HG03045 (cell line): ENCODE results near the gene HPN.
"Not testable (repeated sequence)": the region's sequence is repeated elsewhere in the genome, so short reads cannot be mapped to it uniquely, and the experiment has no call there.

Experiments
- ATAC-seq: cut with Tn5 transposase; IDR thresholded peaks from one replicate; pipeline ENCODE4 v1.9.1; 2021; ENCODE audit warnings: mild to moderate bottlenecking, moderate library complexity; ENCODE audit not compliant: unreplicated experiment

The HPN gene

DNA sequence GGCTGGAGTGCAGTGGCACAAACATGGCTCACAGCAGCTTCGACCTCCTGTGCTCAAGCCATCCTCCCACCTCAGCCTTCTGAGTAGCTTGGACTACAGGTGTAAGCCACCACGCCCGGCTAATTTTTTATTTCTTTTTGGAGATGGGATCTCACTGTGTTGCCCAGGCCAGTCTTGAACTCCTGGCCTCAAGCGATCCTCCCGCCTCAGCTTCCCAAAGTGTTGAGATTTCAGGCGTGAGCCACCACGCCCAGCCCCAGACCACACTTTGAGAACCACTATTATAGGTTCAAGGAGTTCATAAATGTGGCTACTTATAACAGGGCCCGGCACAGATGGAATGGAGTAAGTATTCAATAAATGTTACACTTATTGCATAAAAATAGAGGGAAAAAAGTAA lies 14.5 kb upstream of the HPN start:
- no peak for ATAC-seq

DNA sequence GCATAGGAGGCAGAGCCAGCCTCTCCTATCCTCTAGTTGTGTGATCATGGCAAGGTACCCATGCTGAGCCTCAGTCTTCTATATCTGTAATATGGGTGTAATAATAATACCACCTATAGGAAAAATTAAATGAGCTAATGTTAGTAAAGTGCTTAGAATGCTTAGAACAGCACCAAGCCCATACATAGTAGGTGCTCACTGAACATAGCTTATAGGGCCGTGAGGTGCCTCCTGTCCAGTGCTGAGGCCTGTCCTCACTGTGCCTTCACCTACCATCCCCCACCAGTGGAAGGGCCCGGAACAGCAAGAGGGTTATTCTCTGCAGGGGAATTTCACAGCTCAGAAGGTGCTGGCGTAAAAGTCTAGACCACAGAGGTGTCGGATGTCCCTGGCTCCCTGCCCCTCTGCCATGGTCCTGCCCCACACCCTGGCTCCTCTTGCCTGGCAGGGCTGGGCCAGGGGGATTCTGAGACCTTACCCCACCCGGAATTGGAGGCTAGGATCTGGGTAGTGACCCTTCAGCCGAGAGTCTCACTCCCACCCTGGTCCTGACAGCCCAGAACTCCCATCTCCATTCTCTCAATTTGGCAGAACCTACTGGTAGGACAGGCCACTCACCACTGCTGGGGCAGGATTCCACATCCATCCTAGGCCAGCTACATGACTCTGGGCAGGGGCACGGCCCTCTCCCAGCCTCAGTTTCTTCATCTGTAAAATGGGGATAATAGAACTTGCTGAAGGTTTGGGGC lies 13.5 kb upstream of the HPN start:
- ATAC-seq: no peak

DNA sequence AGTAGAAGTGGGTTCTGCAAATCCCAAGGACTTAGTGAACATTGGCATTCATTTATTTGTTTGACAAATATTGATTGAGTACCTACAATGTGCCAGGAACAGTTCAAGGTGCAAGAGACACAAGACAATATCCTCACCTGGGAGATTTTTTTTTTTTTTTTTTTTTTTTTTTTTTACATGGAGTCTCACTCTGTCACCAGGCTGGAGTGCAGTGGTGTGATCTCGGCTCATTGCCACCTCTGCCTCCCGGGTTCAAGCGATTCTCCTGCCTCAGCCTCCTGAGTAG lies 13.0 kb upstream of the HPN start:
- not testable (repeated sequence) for ATAC-seq

DNA sequence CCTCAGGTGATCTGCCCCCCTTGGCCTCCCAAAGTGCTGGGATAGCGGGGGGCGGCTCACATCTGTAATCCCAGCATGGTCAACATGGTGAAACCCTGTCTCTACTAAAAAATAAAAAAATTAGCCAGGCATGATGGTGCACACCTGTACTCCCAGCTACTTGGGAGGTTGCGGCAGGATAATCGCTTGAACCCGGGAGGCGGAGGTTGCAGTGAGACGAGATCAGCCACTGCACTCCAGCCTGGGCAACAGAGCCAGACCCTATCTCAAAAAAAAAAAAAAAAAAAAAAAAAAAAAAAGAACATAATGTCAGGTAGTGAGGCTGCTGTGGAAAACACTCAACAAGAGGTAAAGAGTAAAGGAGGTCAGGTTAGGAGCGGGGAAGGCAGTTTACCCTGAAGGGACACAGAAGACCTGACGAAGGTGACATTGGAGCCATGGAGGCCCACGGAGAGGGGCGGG lies 12.2 kb upstream of the HPN start:
- ATAC-seq: not testable (repeated sequence)

DNA sequence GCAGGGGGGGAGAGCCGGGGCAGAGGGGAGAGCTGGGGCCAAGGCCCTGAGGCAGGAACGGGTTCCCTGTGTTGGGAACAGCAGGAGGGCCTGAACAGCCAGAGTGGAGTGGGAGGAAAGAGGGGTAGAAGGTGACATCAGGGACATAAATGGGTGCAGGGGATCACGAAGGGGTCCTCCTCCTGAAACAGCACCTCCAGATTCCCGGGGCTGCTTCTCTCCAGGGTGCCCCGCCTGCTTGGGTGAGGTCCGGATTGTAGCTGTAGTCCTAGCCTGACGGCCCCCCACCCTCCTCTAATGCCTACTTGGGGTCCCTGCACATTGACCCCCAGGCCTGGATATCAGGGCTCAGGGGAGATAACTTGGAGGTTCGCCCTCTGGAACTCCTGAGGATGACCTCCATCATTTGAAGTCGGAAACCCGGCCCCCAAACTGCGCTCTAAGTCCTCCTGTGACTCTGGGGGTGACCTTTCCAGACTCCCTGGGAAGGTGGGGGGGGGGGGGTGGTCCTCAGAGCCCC lies 11.7 kb upstream of the HPN start:
- ATAC-seq: no peak

DNA sequence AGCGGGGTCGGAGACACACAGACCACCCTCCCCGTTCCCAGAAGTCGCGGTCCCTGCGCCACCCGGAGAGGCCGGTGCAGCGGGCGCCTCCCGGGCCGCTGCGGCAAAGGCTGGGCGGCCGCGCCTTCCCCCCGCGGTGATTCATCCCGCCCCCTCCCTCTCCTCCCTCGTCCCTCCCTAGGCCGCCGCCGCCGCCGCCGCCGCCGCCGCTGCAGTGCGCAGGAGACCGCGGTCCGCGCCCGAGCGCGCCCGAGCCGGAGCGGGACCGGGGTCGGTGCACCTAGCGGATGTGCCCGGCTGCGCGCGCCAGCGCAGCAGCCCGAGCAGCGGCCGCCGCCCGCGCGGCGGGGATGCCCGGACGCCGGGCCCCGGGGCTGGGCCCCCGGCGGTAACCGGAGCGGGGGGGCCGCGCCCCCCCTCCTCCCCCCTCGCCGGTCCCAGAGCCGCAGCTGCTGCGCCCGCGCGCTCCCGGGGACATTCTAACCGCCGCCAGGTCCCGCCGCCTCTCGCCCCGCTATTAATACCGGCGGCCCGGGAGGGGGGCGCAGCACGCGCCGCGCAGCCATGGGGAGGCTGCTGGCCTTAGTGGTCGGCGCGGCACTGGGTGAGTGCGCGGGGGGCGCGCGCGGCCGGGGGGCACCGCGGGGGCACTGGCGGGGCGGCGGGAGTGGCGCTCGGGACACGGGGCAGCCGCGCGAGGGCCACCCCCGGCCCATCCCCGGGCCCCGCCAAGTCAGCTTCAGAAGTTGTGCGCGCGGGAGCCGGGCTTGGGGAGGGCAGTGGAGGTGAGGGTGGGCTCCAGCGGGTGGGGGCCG lies 11.1 kb upstream of the HPN start, which contains the start of gene SCN1B:
Gene SCN1B, plus strand, starts transcription at position 214 of the 815 bp plus-strand sequence. Its CDS starts 351 bp downstream, at position 565.
- ATAC-seq: no peak

DNA sequence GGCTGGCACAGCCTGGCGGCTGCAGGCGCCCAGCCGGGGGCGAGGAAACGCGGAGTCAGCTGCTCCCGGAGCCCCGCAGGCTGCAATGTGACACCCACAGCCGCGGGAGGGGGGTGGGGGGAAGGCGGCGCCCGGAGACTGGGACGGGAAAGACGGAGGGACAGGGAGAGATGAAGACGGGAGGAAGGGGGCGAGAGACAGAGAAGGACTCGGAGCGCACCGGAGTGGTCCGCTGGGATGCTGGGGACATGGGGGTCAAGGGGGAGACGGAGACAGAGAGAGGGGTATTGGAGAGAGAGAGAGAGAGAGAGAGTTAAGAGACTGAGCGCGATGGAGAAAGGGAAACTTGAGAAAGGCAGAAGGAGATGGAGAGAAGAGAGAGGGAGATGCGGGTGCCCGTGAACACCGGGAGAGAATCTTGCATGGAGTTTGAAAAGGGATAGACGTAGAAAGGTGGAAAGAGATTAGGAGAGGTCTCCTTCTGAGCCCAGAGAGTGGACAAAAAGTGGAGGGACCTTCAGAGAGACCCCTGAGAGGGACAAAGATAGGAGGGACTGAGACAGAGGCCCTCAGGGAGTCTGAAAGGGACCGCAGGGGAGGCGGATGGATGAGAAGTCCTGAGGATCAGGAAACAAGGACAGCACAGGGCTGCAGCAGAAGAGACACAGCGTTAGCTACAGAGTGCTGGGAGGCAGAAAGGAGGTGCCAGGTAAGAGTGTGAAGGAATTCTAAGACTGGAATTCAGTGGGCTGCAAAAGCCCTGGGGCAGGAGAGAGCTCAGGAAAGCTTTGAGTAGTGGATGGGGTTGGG lies 10.2 kb upstream of the HPN start:
- ATAC-seq: no peak

DNA sequence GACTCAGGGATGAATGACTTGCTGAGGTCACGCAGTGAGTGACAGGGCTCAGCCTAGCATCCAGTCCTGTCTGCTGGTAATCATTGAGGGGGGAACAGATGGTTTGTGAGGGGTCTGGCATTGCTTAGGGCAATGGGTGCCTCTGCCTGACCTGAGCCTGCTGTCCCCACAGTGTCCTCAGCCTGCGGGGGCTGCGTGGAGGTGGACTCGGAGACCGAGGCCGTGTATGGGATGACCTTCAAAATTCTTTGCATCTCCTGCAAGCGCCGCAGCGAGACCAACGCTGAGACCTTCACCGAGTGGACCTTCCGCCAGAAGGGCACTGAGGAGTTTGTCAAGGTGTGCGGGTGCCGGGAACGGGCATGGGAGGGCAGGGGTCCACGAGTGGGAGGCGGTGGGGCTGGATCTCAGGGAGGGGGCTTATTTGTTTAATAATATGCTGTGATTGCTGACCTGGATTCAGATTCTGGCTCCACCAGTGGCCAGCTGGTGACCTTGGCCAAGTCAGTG lies 9.1 kb upstream of the HPN start:
- no peak for ATAC-seq

DNA sequence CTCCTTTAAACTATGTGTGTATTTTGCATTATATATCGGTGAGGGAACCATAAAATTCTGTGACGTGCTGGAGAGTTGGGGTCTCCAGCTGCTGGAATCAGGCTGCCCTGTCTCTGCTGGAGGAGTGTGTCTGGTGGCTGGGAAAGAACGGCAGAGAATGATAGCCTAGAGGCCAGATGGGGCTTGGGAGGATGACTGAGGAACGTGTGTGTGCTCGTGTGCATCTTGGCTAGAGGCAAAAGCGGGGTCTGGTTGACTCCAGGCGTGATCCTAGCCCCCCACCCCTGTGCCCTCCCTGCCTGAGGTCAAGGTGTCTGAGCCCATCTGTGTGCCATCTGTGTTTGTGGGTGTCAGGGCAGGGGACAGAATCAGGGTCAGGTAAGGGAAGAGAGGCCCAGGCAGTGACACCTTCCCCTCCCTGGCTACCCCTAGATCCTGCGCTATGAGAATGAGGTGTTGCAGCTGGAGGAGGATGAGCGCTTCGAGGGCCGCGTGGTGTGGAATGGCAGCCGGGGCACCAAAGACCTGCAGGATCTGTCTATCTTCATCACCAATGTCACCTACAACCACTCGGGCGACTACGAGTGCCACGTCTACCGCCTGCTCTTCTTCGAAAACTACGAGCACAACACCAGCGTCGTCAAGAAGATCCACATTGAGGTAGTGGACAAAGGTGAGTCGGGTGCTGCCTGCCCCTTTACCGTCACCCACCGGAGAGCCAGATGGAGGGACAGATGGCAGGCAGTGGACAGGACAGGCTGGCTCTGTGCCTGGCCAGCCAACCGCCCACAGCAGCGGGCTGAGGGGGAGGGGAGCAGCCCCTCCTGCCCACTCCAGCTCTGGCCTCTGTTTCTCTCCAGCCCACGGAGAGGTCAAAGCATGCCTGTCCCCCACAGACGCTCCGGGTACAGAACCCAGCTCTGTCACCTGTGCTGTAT lies 8.2 kb upstream of the HPN start:
- no peak for ATAC-seq

DNA sequence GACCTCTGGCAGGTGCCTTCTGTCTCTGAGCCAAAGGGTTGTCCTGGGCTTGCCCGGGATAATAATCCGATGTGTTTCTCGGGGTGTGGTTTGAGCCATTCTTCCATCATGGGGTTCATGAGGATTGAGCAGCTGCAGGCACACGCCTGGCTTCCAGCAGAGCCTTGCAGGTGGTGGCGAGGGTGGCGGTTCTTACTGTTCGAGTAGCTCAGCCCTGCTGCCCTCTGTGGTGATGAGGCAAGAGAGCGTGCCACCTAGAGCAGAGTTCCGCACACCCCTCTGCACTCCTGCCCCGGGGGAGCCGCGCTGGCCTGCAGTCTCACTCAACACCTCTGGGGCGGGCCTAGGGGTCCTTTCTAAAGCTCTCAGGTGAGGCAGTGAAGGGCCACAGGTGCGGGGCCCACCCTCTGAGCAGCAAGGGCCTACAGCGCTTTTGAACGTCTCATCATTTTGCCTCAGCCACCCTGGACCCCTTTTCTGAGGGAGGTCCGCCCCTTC lies 7.5 kb upstream of the HPN start:
- ATAC-seq: no peak

DNA sequence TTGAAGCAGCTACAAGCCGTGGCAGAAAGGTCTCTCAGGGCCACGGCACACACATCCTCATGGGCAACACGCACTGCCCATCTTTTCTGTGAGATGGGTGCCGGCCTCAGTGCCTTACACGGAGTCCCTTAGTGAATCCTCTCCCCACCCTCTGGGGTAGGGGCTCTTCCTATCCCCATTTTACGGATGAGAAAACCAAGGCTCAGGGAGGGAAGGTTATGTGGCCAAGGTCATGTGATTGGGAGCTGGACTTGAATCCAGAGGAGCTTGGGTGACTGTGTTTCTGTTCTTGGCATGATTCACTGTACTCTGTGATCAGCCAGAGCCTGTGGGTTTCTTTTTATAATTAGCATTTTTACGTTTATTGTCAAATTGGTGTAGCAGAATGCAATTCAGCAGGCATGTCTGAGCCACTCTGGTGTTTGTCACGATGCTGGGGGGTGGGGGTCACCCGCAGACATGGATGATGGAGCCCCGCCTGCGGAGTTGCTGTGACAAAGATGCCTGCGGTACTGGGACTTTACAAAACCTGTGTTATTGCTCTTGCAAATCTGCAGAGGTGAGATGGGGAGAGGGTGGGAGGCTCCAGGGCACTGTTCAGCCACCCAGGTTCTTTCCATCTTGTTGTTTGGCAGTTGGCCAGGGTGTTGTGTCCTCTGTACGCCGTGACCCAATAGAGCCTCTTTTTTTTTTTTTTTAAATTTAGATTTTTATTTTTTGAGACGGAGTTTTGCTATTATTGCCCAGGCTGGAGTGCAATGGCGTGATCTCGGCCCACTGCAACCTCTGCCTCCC lies 6.7 kb upstream of the HPN start:
- ATAC-seq: no peak

DNA sequence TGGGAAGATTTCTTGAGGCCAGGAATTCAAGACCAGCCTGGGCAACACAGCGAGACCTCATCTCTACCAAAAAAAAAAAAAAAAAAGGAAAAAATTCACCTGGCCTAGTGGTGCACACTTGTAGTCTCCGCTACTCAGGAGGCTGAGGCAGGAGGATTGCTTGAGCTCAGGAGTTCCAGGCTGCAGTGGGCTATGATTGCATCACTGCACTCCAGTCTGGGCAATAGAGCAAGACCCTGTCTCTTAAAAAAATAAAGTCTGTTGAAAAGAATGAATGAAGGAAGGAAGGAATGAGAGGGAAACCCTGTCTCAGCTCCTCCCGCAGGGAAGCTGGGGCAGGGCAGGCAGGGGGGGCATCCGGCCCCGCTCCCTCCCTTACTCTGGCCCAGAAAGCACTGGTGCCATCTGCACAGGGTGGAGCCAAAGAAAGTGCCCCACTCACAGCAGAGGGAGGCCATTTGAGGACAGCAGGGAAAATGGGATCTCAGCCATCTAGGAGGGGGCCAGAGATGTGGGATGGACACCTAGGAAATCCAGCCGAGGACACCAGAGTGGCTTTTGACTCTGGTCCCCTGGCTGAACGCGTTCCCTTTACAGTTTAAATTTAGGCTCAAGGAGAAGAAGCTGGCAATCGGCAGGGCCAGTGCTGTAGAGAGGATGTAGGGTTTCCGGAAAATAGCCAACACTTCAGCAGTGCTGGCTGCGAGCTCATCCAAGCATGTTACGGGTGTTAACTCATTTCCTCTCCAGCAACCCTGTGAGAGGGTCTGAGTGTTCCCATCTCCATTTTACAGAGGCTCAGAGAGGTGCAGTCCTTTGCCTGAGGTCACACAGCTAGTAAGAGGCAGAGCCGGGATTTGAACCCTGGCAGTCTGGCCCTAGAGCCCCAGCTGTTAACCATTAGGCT lies 3.6 kb upstream of the HPN start:
- no peak for ATAC-seq

DNA sequence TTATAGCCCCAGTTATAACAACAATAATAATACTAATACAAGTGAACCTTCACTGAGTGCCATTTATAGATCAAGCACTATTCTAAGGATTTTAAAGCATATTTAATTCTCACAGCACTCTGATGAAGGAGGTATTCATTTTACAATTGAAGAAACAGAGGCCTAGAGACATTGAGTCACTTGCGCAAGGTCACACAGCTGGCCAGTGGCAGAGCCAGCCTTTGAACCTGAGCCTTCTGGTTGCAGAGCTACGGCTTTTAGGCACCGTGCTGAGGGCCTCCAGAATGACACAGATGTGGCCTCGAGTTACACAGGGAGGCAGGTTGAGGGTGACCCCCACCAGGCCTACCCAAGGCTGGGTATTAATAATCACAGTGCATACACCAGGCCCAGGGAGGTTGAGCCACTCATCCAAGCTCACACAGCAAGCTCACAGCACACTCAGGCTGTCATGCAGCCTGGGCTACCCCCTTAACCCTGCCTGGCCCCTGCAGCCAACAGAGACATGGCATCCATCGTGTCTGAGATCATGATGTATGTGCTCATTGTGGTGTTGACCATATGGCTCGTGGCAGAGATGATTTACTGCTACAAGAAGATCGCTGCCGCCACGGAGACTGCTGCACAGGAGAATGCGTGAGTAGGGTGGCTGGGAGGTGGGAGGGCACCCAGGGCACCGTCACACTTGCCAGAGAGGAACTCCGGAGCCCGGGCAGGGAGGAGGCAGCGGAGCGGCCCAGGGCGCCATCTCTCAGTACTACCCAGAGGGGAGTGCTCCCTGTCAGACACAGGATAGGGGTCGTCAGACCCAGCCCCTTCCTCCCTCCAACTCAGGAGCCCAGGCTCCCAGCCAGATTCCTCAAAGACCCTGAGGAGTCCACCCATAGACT lies 2.7 kb upstream of the HPN start:
- ATAC-seq: no peak

DNA sequence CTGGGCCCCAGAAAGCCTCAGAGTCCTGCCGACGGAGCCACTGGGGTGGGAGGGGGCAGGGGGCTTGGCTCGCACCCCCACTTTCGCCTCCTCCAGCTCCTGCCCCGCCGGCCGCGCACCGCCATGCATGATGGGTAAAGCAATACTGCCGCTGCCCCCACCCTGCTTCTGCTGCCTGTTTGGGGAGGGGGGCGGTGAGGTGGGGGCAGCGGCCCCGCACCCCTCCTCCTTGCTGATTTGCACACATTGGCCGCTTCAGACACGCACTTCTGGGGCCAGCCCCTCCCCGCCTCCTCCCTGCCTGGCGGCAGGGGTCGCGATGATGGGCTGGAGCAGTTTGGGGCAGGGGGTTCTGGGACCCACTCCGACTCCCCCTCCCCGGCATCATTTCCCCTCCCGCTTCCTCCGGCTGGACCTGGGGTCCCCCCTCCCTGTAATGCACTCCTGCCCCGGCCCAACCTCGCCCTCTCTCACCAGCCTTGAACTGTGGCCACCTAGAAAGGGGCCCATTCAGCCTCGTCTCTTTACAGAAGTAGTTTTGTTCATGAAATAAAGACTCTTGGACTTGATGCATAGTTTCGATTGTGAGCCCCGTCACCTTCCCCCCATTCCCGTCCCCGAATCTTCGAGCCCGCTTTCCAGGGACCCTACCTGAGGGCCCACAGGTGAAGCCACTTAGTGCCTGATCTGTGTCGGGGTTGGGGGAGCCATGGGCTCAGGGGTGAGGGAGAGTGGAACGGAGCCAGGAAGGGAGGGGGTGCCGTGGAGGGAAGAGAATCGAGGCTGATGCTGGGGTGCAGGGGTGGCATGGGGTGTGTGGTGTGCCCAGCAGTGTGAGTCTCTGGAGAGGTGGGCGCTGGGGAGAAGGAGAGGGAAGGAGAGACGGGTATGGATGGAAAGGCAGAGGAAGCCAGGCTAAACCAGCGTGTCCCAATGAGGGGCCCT lies 1.4 kb upstream of the HPN start:
- no peak for ATAC-seq

DNA sequence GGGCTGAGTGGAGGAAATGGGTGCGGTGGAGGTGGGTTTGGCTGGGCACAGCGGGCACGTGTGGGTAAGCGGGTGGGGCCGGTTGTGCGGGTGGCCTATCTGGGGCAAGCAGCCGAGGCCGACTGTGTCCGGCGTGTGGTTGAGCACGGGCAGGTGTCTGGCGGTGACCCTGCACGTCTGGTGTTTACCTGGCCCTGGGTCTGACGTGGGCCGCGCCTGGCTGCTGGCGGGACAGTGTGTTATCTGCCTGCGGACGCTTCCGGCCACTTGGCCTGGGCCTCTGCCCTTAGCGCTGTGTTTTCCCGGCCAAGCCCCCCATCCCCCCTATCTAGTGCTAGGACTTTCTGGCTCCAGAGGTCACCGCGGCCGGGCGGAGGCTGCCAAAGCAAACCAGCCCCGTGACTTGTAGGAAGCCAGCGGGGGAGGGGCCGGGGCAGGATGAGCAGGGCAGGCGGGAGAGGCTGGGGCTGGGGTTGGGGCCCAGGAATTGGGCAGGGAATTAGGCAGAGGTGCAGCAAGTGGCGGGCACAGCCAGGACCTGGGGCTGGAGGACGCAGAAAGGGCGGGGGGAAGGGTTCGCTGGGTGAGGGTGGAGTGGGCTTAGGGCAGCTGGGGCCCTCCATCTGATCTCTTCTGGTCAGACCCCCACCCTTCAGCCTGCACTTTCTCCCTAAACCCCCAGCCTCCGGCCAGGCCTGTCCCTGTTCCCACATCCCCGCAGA lies 534 bp upstream of the HPN start:
- ATAC-seq: no peak
